NCI-H146 (cell line): ENCODE measurements around the gene ELP1.
A peak's percentile ranks its signal among the peaks of the same experiment; 100 is the strongest.
"Not testable (repeated sequence)": the region's sequence is repeated elsewhere in the genome, so short reads cannot be mapped to it uniquely, and the experiment has no call there.

Source experiments
- DNase-seq: peaks from one replicate; lab custom pipeline; 2025; lab: John Stamatoyannopoulos, UW

ELP1 gene

GRCh38 chr9:108854641-108855528 lies 79.0 kb downstream of the ELP1 start:
- no peak for DNase-seq

GRCh38 chr9:108854094-108854493 lies 79.8 kb downstream of the ELP1 start:
- no peak for DNase-seq

GRCh38 chr9:108852079-108852478 lies 81.8 kb downstream of the ELP1 start:
- DNase-seq: no peak

- DNase-seq: no peak
These were observed 82.8 kb downstream of the ELP1 start for GRCh38 chr9:108851138-108851537.

GRCh38 chr9:108850293-108850897 lies 83.5 kb downstream of the ELP1 start:
- no peak for DNase-seq

GRCh38 chr9:108848296-108848695 lies 85.6 kb downstream of the ELP1 start:
- peak; percentile 53 for DNase-seq

DNA sequence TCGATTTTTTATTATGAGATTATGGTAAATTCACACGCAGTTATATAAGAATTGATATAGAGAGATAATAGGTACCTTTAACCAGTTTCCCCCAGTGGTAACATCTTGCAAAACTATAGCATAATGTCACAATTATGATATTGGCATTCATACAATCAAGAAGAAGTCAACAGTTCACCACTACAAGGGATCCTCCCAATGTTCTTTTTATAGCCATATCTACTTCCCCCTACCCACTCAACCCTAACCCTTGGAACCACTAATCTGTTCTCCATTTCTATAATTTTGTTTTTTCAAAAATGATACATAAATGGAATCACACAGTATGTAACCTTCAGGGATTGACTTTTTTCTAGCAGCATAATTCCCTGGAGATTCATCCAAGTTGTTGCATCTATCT lies 88.0 kb downstream of the ELP1 start:
- no peak for DNase-seq

DNA sequence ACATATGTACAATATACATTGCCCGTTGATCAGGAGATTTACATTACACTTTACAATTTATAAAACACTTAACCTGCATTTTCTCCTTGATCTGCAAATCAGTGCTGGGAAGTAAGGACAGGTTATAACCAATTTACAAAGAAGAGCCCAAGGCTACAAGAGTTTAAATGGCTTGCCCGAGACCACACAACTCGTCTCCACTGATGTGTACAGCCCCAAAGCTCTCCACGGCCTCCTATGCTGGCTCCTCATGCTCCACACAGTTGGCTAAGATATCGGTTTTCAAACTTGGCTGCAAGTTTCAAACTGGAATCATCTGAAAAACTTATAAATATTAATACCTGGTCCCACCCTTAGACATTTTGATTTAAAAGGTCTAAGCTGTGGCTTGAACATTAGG lies 88.4 kb downstream of the ELP1 start:
- no peak for DNase-seq

DNA sequence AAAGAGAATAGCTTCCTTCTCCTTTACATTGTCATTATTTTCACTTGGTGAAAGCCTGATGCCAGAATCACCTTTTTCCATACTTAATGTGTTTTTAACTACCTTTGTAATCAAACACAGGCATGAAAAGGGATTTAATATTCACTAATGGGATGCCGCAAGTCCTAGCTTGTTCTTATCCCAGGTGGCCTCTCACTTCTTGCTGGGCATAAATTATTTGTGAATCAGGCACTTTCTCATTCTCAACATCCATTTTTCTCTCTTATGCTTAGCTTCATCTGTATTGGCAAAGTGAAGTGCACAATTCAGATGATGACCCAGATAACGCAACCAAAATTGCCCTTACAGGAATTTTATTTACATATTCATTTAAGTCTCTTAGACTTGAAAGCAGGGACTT lies 89.1 kb downstream of the ELP1 start:
- peak; percentile 82 for DNase-seq

GRCh38 chr9:108844391-108844790 lies 89.5 kb downstream of the ELP1 start:
- peak; percentile 53 for DNase-seq

DNA sequence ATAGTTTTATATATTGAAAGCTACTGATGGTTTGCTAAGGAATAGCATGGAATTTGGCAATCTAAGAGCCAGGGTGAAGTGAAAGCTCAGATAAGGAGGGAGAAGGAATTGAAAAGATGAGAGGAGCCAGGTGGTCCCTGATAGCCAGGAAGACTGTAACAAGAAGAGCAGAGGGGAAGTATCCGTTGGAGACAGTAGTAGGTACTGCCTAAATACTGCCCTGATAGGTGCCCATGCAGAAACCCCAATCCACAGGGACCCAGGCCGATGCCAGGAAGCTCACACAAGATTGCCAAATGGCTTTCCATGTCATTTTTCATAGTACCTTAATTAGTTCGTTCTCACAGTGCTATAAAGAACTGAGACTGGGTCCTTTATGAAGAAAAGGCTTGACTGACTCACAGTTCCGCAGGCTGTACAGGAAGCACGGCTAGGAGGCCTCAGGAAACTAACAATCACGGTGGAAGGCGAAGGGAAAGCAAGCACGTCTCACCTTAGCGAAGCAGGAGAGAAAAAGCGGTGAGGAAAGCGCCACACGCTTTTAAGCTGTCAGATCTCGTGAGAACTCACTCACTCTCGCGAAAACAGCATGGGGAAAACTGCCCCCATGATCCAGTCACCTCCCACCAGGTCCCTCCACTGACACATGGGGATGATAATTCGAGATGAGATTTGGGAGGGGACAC lies 91.2 kb downstream of the ELP1 start:
- DNase-seq: no peak

- not testable (repeated sequence) for DNase-seq
These were observed 94.4 kb downstream of the ELP1 start for GRCh38 chr9:108839561-108839960.

GRCh38 chr9:108838017-108838416 lies 95.9 kb downstream of the ELP1 start:
- no peak for DNase-seq

- no peak for DNase-seq
These were observed 96.4 kb downstream of the ELP1 start for GRCh38 chr9:108837530-108837929.

DNA sequence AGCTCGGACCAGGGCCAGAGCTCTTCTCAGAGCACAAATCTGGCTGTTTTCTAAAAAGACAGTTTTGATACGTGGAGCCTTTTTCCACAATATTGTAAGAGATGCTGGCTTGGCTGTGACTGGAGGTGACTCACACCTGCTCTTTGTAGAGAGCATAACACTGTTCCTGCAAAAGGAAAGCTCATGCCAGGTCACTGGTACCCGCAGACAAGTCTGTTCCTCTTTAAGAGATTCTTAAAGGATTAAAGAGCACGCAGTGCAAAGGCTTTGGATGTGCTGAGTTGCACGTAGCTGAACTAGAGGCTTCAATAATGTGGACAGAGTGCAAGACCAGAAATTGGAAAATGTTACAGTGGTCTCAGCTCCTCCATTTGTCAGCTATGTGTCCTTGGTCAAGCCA lies 97.1 kb downstream of the ELP1 start:
- no peak for DNase-seq

DNA sequence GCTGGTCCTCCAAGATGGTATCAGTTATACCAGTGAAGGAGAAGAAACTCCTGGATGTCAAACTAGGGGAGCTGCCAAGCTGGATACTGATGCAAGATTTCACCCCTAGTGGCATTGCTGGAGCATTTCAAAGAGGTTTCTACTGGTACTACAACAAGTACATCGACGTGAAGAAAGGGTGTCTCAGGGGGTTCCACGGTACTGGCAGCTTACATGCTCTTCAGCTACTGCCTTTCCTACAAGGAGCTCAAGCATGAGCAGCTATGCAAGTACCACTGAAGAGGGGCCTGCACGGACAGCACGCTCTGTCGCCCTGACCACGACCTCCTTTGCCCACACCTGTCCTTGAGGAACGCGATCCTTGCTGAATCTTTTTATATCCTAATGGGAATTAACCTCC lies 97.6 kb downstream of the ELP1 start:
- DNase-seq: no peak

DNA sequence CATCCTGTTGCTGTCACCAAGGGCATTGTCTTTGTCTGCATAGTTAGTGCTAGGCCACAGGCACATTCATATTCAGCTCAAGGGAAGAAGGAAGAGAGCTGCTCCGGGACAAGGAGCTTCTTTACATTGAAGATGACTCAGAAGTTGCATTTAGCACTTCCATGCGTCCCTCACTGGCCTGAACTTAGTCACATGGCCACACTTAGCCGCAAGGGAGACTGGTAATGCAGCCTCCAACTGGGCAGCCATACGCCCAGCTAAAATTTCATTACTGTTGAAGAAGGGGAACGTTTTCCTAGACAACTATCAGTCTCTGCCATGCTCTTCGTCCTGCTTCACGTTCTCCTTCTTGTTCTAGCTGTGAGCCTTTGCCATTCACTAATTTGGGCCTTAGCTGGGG lies 98.1 kb downstream of the ELP1 start:
- DNase-seq: no peak

GRCh38 chr9:108834959-108835665 lies 98.8 kb downstream of the ELP1 start:
- no peak for DNase-seq

DNA sequence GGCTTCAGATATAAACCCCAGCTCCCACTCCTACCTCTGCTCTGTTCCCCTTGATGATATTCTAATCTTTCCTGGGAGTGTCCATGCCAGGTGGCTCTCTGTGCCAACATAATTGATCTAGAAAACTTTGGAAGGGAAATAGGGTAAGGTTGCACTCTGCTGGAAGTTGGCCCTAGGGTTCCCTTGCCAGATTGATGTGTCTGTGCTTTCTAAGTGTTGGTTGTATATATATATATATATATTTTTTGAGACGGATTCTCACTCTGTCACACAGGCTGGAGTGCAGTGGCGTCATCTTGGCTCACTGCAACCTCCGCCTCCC lies 101.8 kb downstream of the ELP1 start:
- DNase-seq: no peak

- no peak for DNase-seq
These were observed 102.3 kb downstream of the ELP1 start for GRCh38 chr9:108831496-108832178.

DNA sequence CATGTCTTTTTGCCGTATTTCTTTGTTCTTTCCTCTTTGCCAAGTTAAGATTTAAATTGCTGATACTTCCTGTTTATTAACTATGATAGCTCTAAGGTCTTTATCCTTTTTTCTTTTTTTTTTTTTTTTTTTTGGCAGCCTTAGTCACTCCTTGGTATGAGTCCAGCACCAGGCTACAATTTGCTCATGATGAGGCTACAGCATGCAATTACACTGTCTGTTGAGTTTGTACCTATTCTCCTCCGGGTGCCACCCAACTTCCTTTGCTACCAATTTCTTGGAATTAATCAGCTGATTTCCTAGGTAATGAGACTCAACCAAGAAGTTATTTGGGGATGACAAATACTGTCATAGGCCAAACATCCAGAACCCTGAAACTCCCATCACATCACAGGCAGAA lies 103.7 kb downstream of the ELP1 start:
- DNase-seq: no peak

- DNase-seq: no peak
These were observed 110.1 kb downstream of the ELP1 start for GRCh38 chr9:108823829-108824228.
